Right ventricle myocardium inferior (tissue), 1 donor: ENCODE measurements around the gene USP49. TPM values are rescaled to one million over a fixed set of nuclear protein-coding genes. Genes with fewer than 3 reads are reported as not detected.

Experiments
- ATAC-seq: fragments of 200-7000 bp; cut with Tn5 transposase; one replicate; pipeline ENCODE4 v1.9.1; 2020; ENCODE audit warnings: mild to moderate bottlenecking, moderate library complexity
- DNase-seq: peaks from one replicate; pipeline ENCODE4 v3.0.0; 2021; ENCODE audit errors: missing footprints
- intact Hi-C: fragments of 100-400 bp; cut with DNase I; formaldehyde crosslinking; loops from one replicate; pipeline ENCODE4 v1.11.0; 2022
- total RNA-seq: library from RNA; stranded (reverse); fragmentation: NEBNext Ultra II Directional; extraction: Animal tissue kit (Norgen Biotek cat#: 25700); gene quantifications from one replicate; pipeline ENCODE4 v1.2.1, GENCODE V29; 2021
- donor health status: DM: no; HTN: yes; CAD: no; lungs with severe emphysema.

USP49 gene
- total RNA-seq, 1 donor from 2014 or later, result 2.0 TPM

DNA sequence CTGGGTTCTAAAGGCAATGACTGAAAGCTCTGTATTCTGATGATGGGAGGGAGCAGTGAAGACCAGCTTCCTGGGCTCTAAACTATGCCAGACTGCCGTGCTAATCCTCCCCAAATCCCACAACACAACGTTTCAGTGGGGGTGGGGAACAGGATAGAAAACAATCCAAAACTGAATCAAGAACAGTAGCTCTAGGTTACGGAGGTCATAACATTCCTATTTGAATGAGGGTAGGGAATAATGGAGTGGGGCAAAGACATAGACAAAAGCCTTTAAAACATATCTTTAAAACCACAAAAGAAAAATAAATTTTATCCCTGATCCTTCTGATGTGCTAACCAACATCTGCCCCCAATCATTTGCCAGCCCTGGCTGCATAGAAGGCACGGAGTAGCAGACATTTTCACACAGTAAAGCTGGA is 7.8 kb downstream of the USP49 start:
- intact Hi-C loops, result no loop called here
- ATAC-seq (no peak), DNase-seq (no peak)

GRCh38 chr6:41885930-41886329 is 9.2 kb downstream of the USP49 start:
- DNase-seq (no peak), ATAC-seq (no peak)
- intact Hi-C loops, result no loop called here

DNA sequence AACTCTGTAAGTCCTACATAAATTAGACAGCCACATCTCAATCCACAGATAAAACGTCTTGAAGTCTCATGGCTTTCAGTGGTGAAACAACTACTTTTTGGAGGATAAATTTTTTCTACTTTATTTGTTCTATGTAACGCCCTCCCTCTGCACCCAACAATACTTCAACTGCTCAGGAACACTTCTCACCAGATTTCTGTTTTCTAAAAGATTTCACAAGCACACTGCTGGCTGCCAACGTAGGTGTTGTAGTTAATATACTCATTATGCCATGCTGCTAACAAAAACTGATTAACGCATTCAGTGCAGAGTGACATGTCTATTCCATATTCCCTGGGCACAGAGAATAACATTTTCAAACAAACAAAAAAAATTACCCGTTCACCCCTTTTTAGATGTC is 10.2 kb downstream of the USP49 start:
- no peak for ATAC-seq
- no peak for DNase-seq
- intact Hi-C loops, result no loop called here

- intact Hi-C loops, result no loop called here
- DNase-seq (no peak), ATAC-seq (no peak)
These were observed 13.7 kb downstream of the USP49 start for GRCh38 chr6:41881506-41881905.

DNA sequence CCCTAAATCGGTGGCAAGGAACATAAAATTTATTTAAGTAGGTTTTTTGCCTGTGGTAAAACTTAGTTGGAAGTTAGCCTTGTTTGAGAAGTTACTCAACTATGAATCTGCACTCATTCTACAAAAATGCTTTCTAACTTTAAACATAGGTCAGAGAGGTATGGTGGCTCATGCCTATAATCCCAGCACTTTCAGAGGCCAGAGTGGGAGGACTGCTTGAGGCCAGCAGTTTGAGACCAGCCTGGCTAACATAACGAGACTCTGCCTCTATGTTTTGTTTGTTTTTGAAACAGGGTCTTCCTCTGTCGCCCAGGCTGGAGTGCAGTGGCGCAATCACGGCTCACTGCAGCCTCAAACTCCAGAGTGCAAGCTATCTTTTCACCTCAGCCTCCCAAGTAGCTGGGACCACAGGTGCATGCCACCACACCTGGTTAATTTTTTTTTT is 16.2 kb downstream of the USP49 start:
- DNase-seq, result no peak
- ATAC-seq, result no peak
- intact Hi-C loops, result no loop called here

DNA sequence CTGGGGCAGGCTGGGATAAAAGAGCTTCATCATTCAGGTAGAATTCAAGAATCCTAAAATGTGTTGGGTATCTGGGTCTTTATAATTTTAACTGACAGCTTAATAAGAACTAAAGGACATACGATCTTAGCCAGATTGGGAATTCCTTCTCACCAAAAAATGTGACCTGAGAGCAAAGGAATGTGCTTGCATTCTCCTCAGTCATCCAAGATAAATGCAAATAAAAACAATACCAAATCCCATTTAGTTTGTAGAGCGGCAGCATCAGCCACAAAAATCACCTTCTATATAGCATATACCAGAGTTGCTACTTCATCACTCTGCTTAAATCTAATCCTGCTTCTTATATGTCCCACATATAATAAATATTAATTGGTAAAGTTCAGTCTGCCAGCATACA is 16.9 kb downstream of the USP49 start:
- ATAC-seq, result no peak
- intact Hi-C loops, result no loop called here
- DNase-seq, result no peak

- intact Hi-C loops, result no loop called here
- no peak for DNase-seq
- ATAC-seq, result no peak
These were observed 18.0 kb downstream of the USP49 start for GRCh38 chr6:41877051-41877680.

- ATAC-seq, result no peak
- intact Hi-C loops, result no loop called here
- no peak for DNase-seq
These were observed 20.4 kb downstream of the USP49 start for GRCh38 chr6:41874741-41875140.

DNA sequence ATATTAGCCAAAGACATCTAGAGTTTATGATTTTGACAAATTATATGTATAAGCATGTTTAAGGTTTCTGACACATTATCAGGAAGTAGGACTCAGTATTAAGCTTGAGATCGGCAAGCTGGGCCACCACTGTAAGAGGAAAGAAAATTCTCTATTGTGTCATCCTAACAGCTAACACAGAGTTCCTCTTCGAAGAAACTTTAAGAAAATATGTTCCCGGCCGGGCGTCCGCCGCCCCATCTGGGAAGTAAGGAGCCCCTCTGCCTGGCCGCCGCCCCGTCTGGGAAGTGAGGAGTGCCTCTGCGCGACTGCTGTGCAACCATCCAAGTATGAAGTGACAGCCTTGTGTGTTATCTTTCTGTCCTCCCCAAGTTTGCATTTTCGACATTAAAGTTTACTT is 23.0 kb downstream of the USP49 start:
- ATAC-seq (no peak), DNase-seq (no peak)
- intact Hi-C loops, result no loop called here

- intact Hi-C loops, result no loop called here
- DNase-seq (no peak), ATAC-seq (no peak)
These were observed 23.5 kb downstream of the USP49 start for GRCh38 chr6:41871691-41872090.

GRCh38 chr6:41859356-41859755 is 35.8 kb downstream of the USP49 start:
- DNase-seq (no peak), ATAC-seq (no peak)
- intact Hi-C loops, result no loop called here

DNA sequence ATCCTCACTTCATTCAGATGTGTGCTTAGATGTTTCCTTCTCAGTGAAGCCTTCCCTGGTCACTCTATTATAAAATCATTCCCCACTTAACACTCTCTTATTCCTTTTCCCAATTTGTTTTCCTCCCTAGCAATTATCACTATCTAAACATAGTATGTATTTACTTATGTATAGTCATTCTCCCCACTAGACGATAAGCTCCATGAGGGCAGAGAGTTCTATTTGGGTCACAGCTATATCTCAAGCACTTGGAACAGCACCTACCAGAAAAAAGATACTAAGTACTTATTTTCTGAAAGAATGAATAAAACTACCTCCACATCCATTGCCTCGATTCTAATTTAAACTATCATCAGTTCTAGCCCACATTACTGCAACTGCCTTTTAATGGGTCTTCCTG is 36.5 kb downstream of the USP49 start:
- no peak for DNase-seq
- intact Hi-C loops, result no loop called here
- ATAC-seq, result no peak

GRCh38 chr6:41850861-41851260 is 44.3 kb downstream of the USP49 start:
- intact Hi-C loops, result no loop called here
- no peak for ATAC-seq

GRCh38 chr6:41846666-41847237 is 48.4 kb downstream of the USP49 start:
- intact Hi-C loops, result loop anchor here (2.0 to 5.0 kb wide), 5 partner anchors 51 to 198 kb away; partner anchors contain the start of genes BYSL, MED20, TOMM6 and USP49
- DNase-seq, result no peak
- peak; percentile 85 for ATAC-seq

More at GRCh38 chr6:41850861-41851260, 44.3 kb downstream of the USP49 start:
- DNase-seq, result no peak

- no peak for DNase-seq
- no peak for ATAC-seq
- intact Hi-C loops, result no loop called here
These were observed 52.0 kb downstream of the USP49 start for GRCh38 chr6:41843178-41843577.

DNA sequence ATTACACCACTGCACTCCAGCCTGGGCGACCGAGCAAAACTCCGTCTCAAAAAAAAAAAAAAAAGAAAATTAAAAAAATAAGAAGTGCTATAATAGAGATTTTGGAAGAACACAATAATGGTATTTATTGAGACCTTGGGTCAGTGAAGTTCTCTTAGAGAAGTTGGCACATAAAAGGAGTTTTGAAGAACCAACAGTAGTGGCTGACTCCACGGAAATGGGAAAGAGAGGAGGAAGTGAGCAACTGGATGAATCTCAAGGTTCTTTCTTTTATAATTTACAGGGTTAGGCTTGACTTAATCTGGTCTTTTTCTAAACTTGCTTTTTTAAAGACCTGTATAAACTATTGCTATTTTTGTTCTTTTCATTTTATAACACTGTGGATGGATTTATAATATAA is 54.8 kb downstream of the USP49 start:
- DNase-seq, result no peak
- intact Hi-C loops, result no loop called here
- ATAC-seq, result no peak

GRCh38 chr6:41836660-41837052 is 58.5 kb downstream of the USP49 start:
- DNase-seq (no peak), ATAC-seq (no peak)
- intact Hi-C loops, result no loop called here

GRCh38 chr6:41836022-41836659 is 59.0 kb downstream of the USP49 start:
- ATAC-seq (no peak), DNase-seq (no peak)
- intact Hi-C loops, result no loop called here

GRCh38 chr6:41832263-41832662 is 62.9 kb downstream of the USP49 start:
- no peak for ATAC-seq

GRCh38 chr6:41826343-41827022 is 68.7 kb downstream of the USP49 start:
- ATAC-seq, result no peak
- DNase-seq, result no peak
- intact Hi-C loops, result no loop called here

More at GRCh38 chr6:41832263-41832662, 62.9 kb downstream of the USP49 start:
- intact Hi-C loops, result no loop called here
- DNase-seq, result no peak
